ENCODE measurements around the gene PLA2G5. TPM values are rescaled to one million over a fixed set of nuclear protein-coding genes. Genes with fewer than 3 reads are reported as not detected.

Gene PLA2G5
- total and polyA plus RNA-seq, 11 donors = 25.6 to 102 (median 43.9) TPM

GRCh38 chr1:20032425-20032824, 37.6 kb upstream of the PLA2G5 start:
- DNase-seq = no peak
- TF ChIP-seq CTCF (IDR thresholded peaks at IDR 0.05) (no peak), POLR2A (IDR thresholded peaks at IDR 0.05) (no peak)
- Histone ChIP-seq H3K4me1 (peaks cover 0 to 24% (median 0%) of the 10 kb centered on the region in 12 donors), H3K27me3 (peaks cover 0 to 2% (median 0%) of the 10 kb centered on the region in 9 donors), H3K36me3 (peaks cover 0 to 4% (median 0%) of the 10 kb centered on the region in 9 donors), H3K9me3 (peaks cover 0 to 26% (median 10%) of the 10 kb centered on the region in 12 donors), H3K4me3 (peak overlapping the region in 10 of 12 donors; percentile 7 to 65 (median 52)), H3K27ac (peak overlapping the region in 11 of 12 donors; percentile 16 to 96 (median 88))
- ATAC-seq = no peak
- WGBS, 4 donors = 89 to 95% (median 91%) methylated on average over 1 of the region's 1 CpG
- intact Hi-C loops (cut with DNase I) = no loop called here

- H3K27ac ChIP-seq = peak overlapping the region in 11 of 12 donors; percentile 0 to 92 (median 79)
- peaks cover 0 to 27% (median 10%) of the 10 kb centered on the region in 12 donors for H3K9me3 ChIP-seq
- DNase-seq (no peak), ATAC-seq (no peak)
- intact Hi-C loops (cut with DNase I) = no loop called here
- H3K4me3 ChIP-seq = peak overlapping the region in 8 of 12 donors; percentile 7 to 65 (median 48)
- TF ChIP-seq POLR2A (IDR thresholded peaks at IDR 0.05) (no peak), CTCF (IDR thresholded peaks at IDR 0.05) (no peak)
- H3K27me3 ChIP-seq = peaks cover 0 to 2% (median 0%) of the 10 kb centered on the region in 9 donors
- peaks cover 0 to 19% (median 0%) of the 10 kb centered on the region in 12 donors for H3K4me1 ChIP-seq
- peaks cover 0 to 4% (median 0%) of the 10 kb centered on the region in 9 donors for H3K36me3 ChIP-seq
Measured at GRCh38 chr1:20033420-20033819, 36.6 kb upstream of the PLA2G5 start.

- DNase-seq = peak in 1 of 5 donors; percentile 51
- 43 to 55% (median 52%) methylated on average over 5 of the region's 5 CpGs for WGBS, 4 donors
- Histone ChIP-seq H3K27me3 (peaks cover 0 to 1% (median 0%) of the 10 kb centered on the region in 9 donors), H3K36me3 (peaks cover 0 to 4% (median 0%) of the 10 kb centered on the region in 9 donors), H3K4me1 (peaks cover 0 to 20% (median 0%) of the 10 kb centered on the region in 12 donors), H3K27ac (peak overlapping the region; percentile 16 to 92 (median 76)), H3K9me3 (peaks cover 0 to 27% (median 10%) of the 10 kb centered on the region in 12 donors), H3K4me3 (peak overlapping the region in 1 of 12 donors; percentile 16)
- TF ChIP-seq CTCF (IDR thresholded peaks at IDR 0.05) (no peak), POLR2A (IDR thresholded peaks at IDR 0.05) (no peak)
- ATAC-seq = peak; percentile 21 to 50 (median 39)
- intact Hi-C loops (cut with DNase I) = no loop called here
Measured at GRCh38 chr1:20035114-20035513, 34.9 kb upstream of the PLA2G5 start.

- peaks cover 0 to 3% (median 0%) of the 10 kb centered on the region in 9 donors for H3K27me3 ChIP-seq
- peaks cover 0 to 27% (median 10%) of the 10 kb centered on the region in 12 donors for H3K9me3 ChIP-seq
- ATAC-seq = peak in 2 of 4 donors; percentile 18 to 32
- H3K4me1 ChIP-seq = peaks cover 0 to 10% (median 0%) of the 10 kb centered on the region in 12 donors
- no peak for DNase-seq
- TF ChIP-seq CTCF (IDR thresholded peaks at IDR 0.05) = no peak
- no peak for TF ChIP-seq POLR2A (IDR thresholded peaks at IDR 0.05)
- no peak overlapping the region for H3K4me3 ChIP-seq
- H3K27ac ChIP-seq = peak overlapping the region in 7 of 12 donors; percentile 2 to 50 (median 34)
- H3K36me3 ChIP-seq = peaks cover 0 to 4% (median 0%) of the 10 kb centered on the region in 9 donors
- intact Hi-C loops (cut with DNase I) = no loop called here
- 49 to 100% (median 63%) methylated on average over 1 of the region's 1 CpG for WGBS, 4 donors
Measured at GRCh38 chr1:20037877-20038276, 32.1 kb upstream of the PLA2G5 start.
